WTC11 (cell line): ENCODE results near the gene ZNF800.

Experiments
- CDX4 ChIP-seq: fragments of 250-450 bp; sonication (Bioruptor Pico); IDR thresholded peaks from 2 replicates; pipeline ENCODE4 v1.9.0; 2021; ENCODE audit warnings: moderate library complexity, mild to moderate bottlenecking, inconsistent platforms, borderline replicate concordance
- CTCF ChIP-seq: fragments of 200-600 bp; IDR thresholded peaks from 2 replicates; pipeline ENCODE4 v1.8.0; 2022; ENCODE audit warnings: antibody characterized with exemption
- E2F4 ChIP-seq: sonication (generic); formaldehyde crosslinking; IDR thresholded peaks from 2 replicates; pipeline ENCODE4 v1.8.1; 2022; ENCODE audit warnings: low read depth, mild to moderate bottlenecking, moderate library complexity, missing genetic modification reagents, borderline replicate concordance
- MLX ChIP-seq: sonication (generic); formaldehyde crosslinking; IDR thresholded peaks from 2 replicates; pipeline ENCODE4 v1.8.1; 2023; ENCODE audit warnings: mild to moderate bottlenecking, missing genetic modification reagents, moderate library complexity
- NFYB ChIP-seq: sonication (generic); formaldehyde crosslinking; conservative IDR thresholded peaks from 2 replicates; pipeline ENCODE4 v1.8.0; 2022; ENCODE audit warnings: low read depth, missing genetic modification reagents
- SP1 ChIP-seq: sonication (generic); formaldehyde crosslinking; conservative IDR thresholded peaks from 2 replicates; pipeline ENCODE4 v1.8.1; 2022; ENCODE audit warnings: missing genetic modification reagents
- ZNF416 ChIP-seq: fragments of 250-450 bp; sonication (Bioruptor Pico); IDR thresholded peaks from 2 replicates; pipeline ENCODE4 v1.9.0; 2021; ENCODE audit warnings: mild to moderate bottlenecking, inconsistent platforms

GRCh38 chr7:127413962-127414361, 21.5 kb upstream of the ZNF800 start:
- no peak for TF ChIP-seq E2F4 (CRISPR knock-in tag)
- no peak for TF ChIP-seq ZNF416 (CRISPR knock-in tag)
- TF ChIP-seq MLX, result no peak
- TF ChIP-seq NFYB, result no peak
- no peak for TF ChIP-seq CTCF
- TF ChIP-seq CDX4 (CRISPR knock-in tag), result no peak
- no peak for TF ChIP-seq SP1 (CRISPR knock-in tag)
